ENCODE data around the gene TRAPPC6A. TPM values are rescaled to one million over a fixed set of nuclear protein-coding genes. Genes with fewer than 3 reads are reported as not detected.
A peak's percentile ranks its signal among the peaks of the same experiment; 100 is the strongest.

Gene TRAPPC6A
- total RNA-seq, 1 experiment from 2014 or later: 26.9 TPM

GRCh38 chr19:45161738-45162607 lies 16.1 kb downstream of the TRAPPC6A start:
- intact Hi-C loops (cut with micrococcal nuclease): no loop called here
- H3K27ac ChIP-seq (ENCODE audit: low read depth, low read length): no peak overlapping the region
- no peak overlapping the region for H3K4me2 ChIP-seq (ENCODE audit: low read length)
- H3K9me3 ChIP-seq (ENCODE audit: control insufficient read depth in 1 of 2, insufficient read depth in 1 of 2, low read depth in 1 of 2, low read length in 2 of 2): no peaks in the 10 kb centered on the region
- H3K36me3 ChIP-seq (ENCODE audit: control insufficient read depth in 1 of 2, insufficient read depth in 2 of 2, low read length in 2 of 2): no peaks in the 10 kb centered on the region
- ATAC-seq (no peak), DNase-seq (ENCODE audit: low read depth, low spot score) (no peak)
- ChIA-PET POLR2A (no interaction called here), CTCF (no interaction called here), RAD21 (ENCODE audit: low non-redundant PET in 1 of 2, low total read pairs in 2 of 2, uncharacterized antibody in 2 of 2, unreplicated experiment in 2 of 2) (no interaction called here)
- H2AFZ ChIP-seq (ENCODE audit: low read depth, low read length, poor library complexity, severe bottlenecking): no peak overlapping the region
- H3K9me2 ChIP-seq (ENCODE audit: insufficient read depth): no peaks in the 10 kb centered on the region
- no TSS peak for BruUV-seq (replicated peaks)
- no peaks in the 10 kb centered on the region for H3K79me2 ChIP-seq (ENCODE audit: insufficient read depth, low read length)
- H4K20me1 ChIP-seq (ENCODE audit: insufficient read depth): no peaks in the 10 kb centered on the region
- no peak overlapping the region for H3K4me3 ChIP-seq (replicated peaks in 1 of 2; ENCODE audit: low read depth in 1 of 2, low read length in 2 of 2)
- TF ChIP-seq JUND (IDR thresholded peaks at IDR 0.05) (no peak), CTCF (IDR thresholded peaks at IDR 0.05 in 2 of 3, conservative IDR thresholded peaks at IDR 0.05 in 1 of 3; ENCODE audit: borderline replicate concordance in 1 of 3, insufficient read depth in 1 of 3, low read depth in 2 of 3, low read length in 2 of 3) (peak in 2 of 3 experiments; percentile 37 to 48; a peak in 4 of 6 replicates)
- H3K27me3 ChIP-seq (ENCODE audit: insufficient read depth, low read length): no peaks in the 10 kb centered on the region
- H3K4me1 ChIP-seq (ENCODE audit: control insufficient read depth in 1 of 2, insufficient read depth in 2 of 2, low read length in 2 of 2): peaks cover 22 to 36% of the 10 kb centered on the region in 2 experiments
- H3K9ac ChIP-seq (ENCODE audit: low read length): no peak overlapping the region

GRCh38 chr19:45160870-45161737 lies 16.9 kb downstream of the TRAPPC6A start, which contains the start of gene NKPD1:
Gene NKPD1 (minus strand): TSS chr19:45160982. CDS start chr19:45160150, 832 bp downstream.
- Histone ChIP-seq H3K4me3 (replicated peaks in 1 of 2; ENCODE audit: low read depth in 1 of 2, low read length in 2 of 2) (no peak within 1 kb of the TSS), H3K9me3 (ENCODE audit: control insufficient read depth in 1 of 2, insufficient read depth in 1 of 2, low read depth in 1 of 2, low read length in 2 of 2) (no peaks in the 10 kb centered on the region), H3K79me2 (ENCODE audit: insufficient read depth, low read length) (no peaks in the 10 kb centered on the region), H3K4me2 (ENCODE audit: low read length) (peak within 1 kb of the TSS; percentile 1; the same call in 1 of the 2 replicates), H3K27ac (ENCODE audit: low read depth, low read length) (no peak within 1 kb of the TSS), H3K36me3 (ENCODE audit: control insufficient read depth in 1 of 2, insufficient read depth in 2 of 2, low read length in 2 of 2) (no peaks in the 10 kb centered on the region), H3K4me1 (ENCODE audit: control insufficient read depth in 1 of 2, insufficient read depth in 2 of 2, low read length in 2 of 2) (peaks cover 22 to 45% of the 10 kb centered on the region in 2 experiments), H3K27me3 (ENCODE audit: insufficient read depth, low read length) (no peaks in the 10 kb centered on the region), H3K9me2 (ENCODE audit: insufficient read depth) (no peaks in the 10 kb centered on the region), H2AFZ (ENCODE audit: low read depth, low read length, poor library complexity, severe bottlenecking) (no peak within 1 kb of the TSS), H3K9ac (ENCODE audit: low read length) (no peak within 1 kb of the TSS), H4K20me1 (ENCODE audit: insufficient read depth) (no peaks in the 10 kb centered on the region)
- CTCF ChIA-PET: no interaction called here
- ATAC-seq (no peak), DNase-seq (ENCODE audit: low read depth, low spot score) (no peak)
- POLR2A ChIA-PET: no interaction called here
- RAD21 ChIA-PET (ENCODE audit: low non-redundant PET in 1 of 2, low total read pairs in 2 of 2, uncharacterized antibody in 2 of 2, unreplicated experiment in 2 of 2): no interaction called here
- intact Hi-C loops (cut with micrococcal nuclease): no loop called here
- no TSS peak for BruUV-seq (replicated peaks)
- TF ChIP-seq SP1 (IDR thresholded peaks at IDR 0.05; ENCODE audit: low read depth) (no peak), ATF3 (IDR thresholded peaks at IDR 0.05) (no peak), SIN3A (IDR thresholded peaks at IDR 0.05; ENCODE audit: low read depth) (no peak), TCF7L2 (IDR thresholded peaks at IDR 0.05; ENCODE audit: borderline replicate concordance, extremely low read depth, insufficient read depth, insufficient read length) (no peak), ZFX (IDR thresholded peaks at IDR 0.05) (no peak), SRF (IDR thresholded peaks at IDR 0.05; ENCODE audit: low read depth) (no peak), ELF1 (IDR thresholded peaks at IDR 0.05; ENCODE audit: borderline replicate concordance, low read depth) (no peak), EZH2phosphoT487 (IDR thresholded peaks at IDR 0.05; ENCODE audit: borderline replicate concordance) (no peak), CBX3 (IDR thresholded peaks at IDR 0.05; ENCODE audit: low read depth) (no peak), ZBTB33 (IDR thresholded peaks at IDR 0.05; ENCODE audit: extremely low read depth, insufficient replicate concordance, low read length) (no peak), CEBPB (IDR thresholded peaks at IDR 0.05; ENCODE audit: low read depth) (no peak), ZNF274 (IDR thresholded peaks at IDR 0.05; ENCODE audit: low read depth, low read length) (no peak)
